PC-9 (cell line): ENCODE results near the gene ROBO2. TPM values are rescaled to one million over a fixed set of nuclear protein-coding genes. Genes with fewer than 3 reads are reported as not detected.

Experiments
- BruUV-seq: library from RNA; stranded (reverse); fragments of 400-500 nt; replicated peaks from 2 replicates; lab custom pipeline; 2021; lab: Mats Ljungman, UMichigan
- CTCF ChIA-PET: fragments of 300-600 bp; sonication (Branson Sonifier 250); formaldehyde crosslinking; loops from one replicate; lab custom pipeline; 2022; ENCODE audit warnings: antibody characterized with exemption; lab: Charles Lee
- POLR2A ChIA-PET: fragments of 300-600 bp; sonication (Branson Sonifier 250); formaldehyde crosslinking; loops from one replicate; lab custom pipeline; 2022; ENCODE audit warnings: antibody characterized with exemption; ENCODE audit not compliant: unreplicated experiment; lab: Charles Lee
- DNase-seq, 2 experiments: peaks; one replicate each; pipeline versions ENCODE4 v3.0.0 to v3.0.0-alpha.2; 2015 to 2022; ENCODE audit warnings: mixed read lengths in 1 of 2
- H2AFZ ChIP-seq: fragments of 200-600 bp; sonication (generic); 2 replicates; pipeline ENCODE4 v1.8.1; 2017; ENCODE audit warnings: antibody characterized with exemption
- H3F3A ChIP-seq: fragments of 200-600 bp; sonication (generic); 2 replicates; pipeline ENCODE4 v1.8.1; 2017; ENCODE audit warnings: antibody characterized with exemption, mild to moderate bottlenecking, low read depth; ENCODE audit not compliant: insufficient read depth
- H3K27ac ChIP-seq: fragments of 200-600 bp; sonication (generic); 2 replicates; pipeline ENCODE4 v1.6.1; 2016; ENCODE audit warnings: mixed run types
- H3K27me3 ChIP-seq: fragments of 200-600 bp; sonication (generic); 2 replicates; pipeline ENCODE4 v1.6.1; 2016; ENCODE audit warnings: low read depth, mixed run types; ENCODE audit not compliant: insufficient read depth
- H3K36me3 ChIP-seq: fragments of 200-600 bp; sonication (generic); 2 replicates; pipeline ENCODE4 v1.6.1; 2016; ENCODE audit warnings: low read depth, mixed run types
- H3K4me1 ChIP-seq: fragments of 200-600 bp; sonication (generic); replicated peaks from 2 replicates; pipeline ENCODE4 v1.6.1; 2016; ENCODE audit warnings: mixed run types; ENCODE audit not compliant: insufficient read depth
- H3K4me2 ChIP-seq: fragments of 200-600 bp; sonication (generic); 2 replicates; pipeline ENCODE4 v1.6.1; 2017; ENCODE audit warnings: mixed run types
- H3K4me3 ChIP-seq: fragments of 200-600 bp; sonication (generic); 2 replicates; pipeline ENCODE4 v1.6.1; 2016; ENCODE audit warnings: mixed run types
- H3K79me2 ChIP-seq: fragments of 200-600 bp; sonication (generic); 2 replicates; pipeline ENCODE4 v1.6.1; 2017; ENCODE audit warnings: low read depth, mixed run types
- H3K9me2 ChIP-seq: fragments of 200-600 bp; sonication (generic); 2 replicates; pipeline ENCODE4 v1.8.1; 2017; ENCODE audit warnings: mild to moderate bottlenecking; ENCODE audit not compliant: insufficient read depth
- H3K9me3 ChIP-seq: fragments of 200-600 bp; sonication (generic); 2 replicates; pipeline ENCODE4 v1.8.1; 2016; ENCODE audit warnings: low read depth; ENCODE audit not compliant: insufficient read depth
- H4K20me1 ChIP-seq: fragments of 200-600 bp; sonication (generic); 2 replicates; pipeline ENCODE4 v1.8.1; 2017; ENCODE audit not compliant: insufficient read depth
- CTCF ChIP-seq: fragments of 200-600 bp; sonication (generic); conservative IDR thresholded peaks from 2 replicates; pipeline ENCODE4 v1.6.1; 2017; ENCODE audit warnings: mixed run types, antibody characterized with exemption, mild to moderate bottlenecking, moderate library complexity
- EZH2 ChIP-seq: fragments of 200-600 bp; sonication (generic); IDR thresholded peaks from 2 replicates; pipeline ENCODE4 v1.8.0; 2017; ENCODE audit warnings: antibody characterized with exemption, low read depth
- intact Hi-C: fragments of 100-400 bp; cut with micrococcal nuclease; formaldehyde crosslinking; loops from one replicate; pipeline ENCODE4 v1.10.0; 2022; ENCODE audit not compliant: unreplicated experiment
- total RNA-seq: library from RNA; stranded (reverse); gene quantifications from 2 replicates; pipeline ENCODE4 v1.2.3, GENCODE V29; 2021

Gene ROBO2
- total RNA-seq, 1 experiment from 2014 or later: 0.39 TPM

- Histone ChIP-seq H4K20me1 (no peaks in the 10 kb centered on the region), H2AFZ (no peak overlapping the region), H3F3A (no peaks in the 10 kb centered on the region), H3K4me1 (no peaks in the 10 kb centered on the region), H3K79me2 (no peaks in the 10 kb centered on the region), H3K9me3 (no peaks in the 10 kb centered on the region; the same call in 1 of the 2 replicates), H3K27me3 (no peaks in the 10 kb centered on the region), H3K27ac (no peak overlapping the region), H3K9me2 (no peaks in the 10 kb centered on the region), H3K4me2 (no peak overlapping the region), H3K4me3 (no peak overlapping the region), H3K36me3 (no peaks in the 10 kb centered on the region)
- TF ChIP-seq EZH2: no peak
- TF ChIP-seq CTCF: no peak
- intact Hi-C loops: no loop called here
- BruUV-seq: no TSS peak
- CTCF ChIA-PET: no interaction called here
- DNase-seq: no peak
- POLR2A ChIA-PET: no interaction called here
These were observed 289.2 kb downstream of the ROBO2 start for GRCh38 chr3:77329116-77329515.

GRCh38 chr3:77338195-77338594 lies 298.3 kb downstream of the ROBO2 start:
- intact Hi-C loops: no loop called here
- H4K20me1 ChIP-seq: no peaks in the 10 kb centered on the region
- H3K4me1 ChIP-seq: no peaks in the 10 kb centered on the region
- no peaks in the 10 kb centered on the region for H3K36me3 ChIP-seq
- H3K79me2 ChIP-seq: no peaks in the 10 kb centered on the region
- no peaks in the 10 kb centered on the region for H3K9me2 ChIP-seq
- CTCF ChIA-PET: no interaction called here
- H3K27ac ChIP-seq: no peak overlapping the region
- no peak overlapping the region for H2AFZ ChIP-seq
- no peaks in the 10 kb centered on the region for H3F3A ChIP-seq
- H3K9me3 ChIP-seq: no peaks in the 10 kb centered on the region
- no peak overlapping the region for H3K4me2 ChIP-seq
- no peaks in the 10 kb centered on the region for H3K27me3 ChIP-seq
- TF ChIP-seq EZH2: no peak
- no peak for DNase-seq
- no peak overlapping the region for H3K4me3 ChIP-seq
- no TSS peak for BruUV-seq
- POLR2A ChIA-PET: no interaction called here

- Histone ChIP-seq H3K9me2 (no peaks in the 10 kb centered on the region), H3F3A (no peaks in the 10 kb centered on the region), H2AFZ (no peak overlapping the region), H3K4me1 (no peaks in the 10 kb centered on the region), H3K4me2 (no peak overlapping the region), H3K36me3 (no peaks in the 10 kb centered on the region), H3K27ac (no peak overlapping the region), H3K4me3 (no peak overlapping the region), H3K27me3 (no peaks in the 10 kb centered on the region), H3K9me3 (no peaks in the 10 kb centered on the region), H4K20me1 (no peaks in the 10 kb centered on the region), H3K79me2 (no peaks in the 10 kb centered on the region)
- no peak for DNase-seq
- CTCF ChIA-PET: no interaction called here
- TF ChIP-seq EZH2: no peak
- TF ChIP-seq CTCF: no peak
- intact Hi-C loops: loop anchor here (10.0 kb wide), 1 partner anchor 1303 kb away; no protein-coding TSS in a partner anchor
- BruUV-seq: no TSS peak
- POLR2A ChIA-PET: no interaction called here
These were observed 302.1 kb downstream of the ROBO2 start for GRCh38 chr3:77342027-77342426.

- H3K4me1 ChIP-seq: no peaks in the 10 kb centered on the region
- no peaks in the 10 kb centered on the region for H3K79me2 ChIP-seq
- no peaks in the 10 kb centered on the region for H4K20me1 ChIP-seq
- intact Hi-C loops: loop anchor here (10.0 kb wide), 1 partner anchor 1302 kb away; no protein-coding TSS in a partner anchor
- no peaks in the 10 kb centered on the region for H3K9me2 ChIP-seq
- no TSS peak for BruUV-seq
- CTCF ChIA-PET: no interaction called here
- no peaks in the 10 kb centered on the region for H3K36me3 ChIP-seq
- no peaks in the 10 kb centered on the region for H3K27me3 ChIP-seq
- no peaks in the 10 kb centered on the region for H3K9me3 ChIP-seq
- H3F3A ChIP-seq: no peaks in the 10 kb centered on the region
- TF ChIP-seq EZH2: no peak
- TF ChIP-seq CTCF: no peak
- POLR2A ChIA-PET: no interaction called here
- no peak overlapping the region for H3K4me3 ChIP-seq
- DNase-seq: no peak
- no peak overlapping the region for H3K4me2 ChIP-seq
- H2AFZ ChIP-seq: no peak overlapping the region
- H3K27ac ChIP-seq: no peak overlapping the region
These were observed 302.8 kb downstream of the ROBO2 start for GRCh38 chr3:77342688-77343087.
